Vagina (tissue), 2 donors: ENCODE results near the gene CFAP45. TPM values are rescaled to one million over a fixed set of nuclear protein-coding genes. Genes with fewer than 3 reads are reported as not detected.

Experiments used
- DNase-seq, 2 donors: peaks; one replicate each; pipeline ENCODE4 v3.0.0-alpha.2; 2017; ENCODE audit errors: extremely low spot score in 2 of 2
- H3K27ac ChIP-seq: fragments of 200-600 bp; sonication (generic); one replicate; pipeline ENCODE4 v1.5.1; 2019
- H3K27me3 ChIP-seq: fragments of 200-600 bp; sonication (generic); one replicate; pipeline ENCODE4 v1.5.1; 2019
- H3K36me3 ChIP-seq, 2 donors: fragments of 200-600 bp; sonication (generic); one replicate each; pipeline ENCODE4 v1.5.1; 2017 to 2019
- H3K4me1 ChIP-seq: fragments of 200-600 bp; sonication (generic); one replicate; pipeline ENCODE4 v1.5.1; 2019
- H3K4me3 ChIP-seq, 2 donors: fragments of 200-600 bp; sonication (generic); 1 replicate in 1 of 2; 2 replicates in 1 of 2; pipeline ENCODE4 v1.5.1; 2016 to 2019
- H3K9me3 ChIP-seq: fragments of 200-600 bp; sonication (generic); one replicate; pipeline ENCODE4 v1.5.1; 2019
- CTCF ChIP-seq, 3 experiments: fragments of 450-650 bp in 2 of 3; fragments of 200-600 bp in 1 of 3; sonication (generic) in 1 of 3; IDR thresholded peaks; one replicate each; pipeline ENCODE4 v1.5.1; 2017 to 2019; ENCODE audit warnings: antibody characterized with exemption in 3 of 3, mild to moderate bottlenecking in 2 of 3, moderate library complexity in 2 of 3
- POLR2A ChIP-seq, 2 donors: fragments of 450-650 bp; IDR thresholded peaks; one replicate each; pipeline ENCODE4 v1.6.1; 2017; ENCODE audit warnings: antibody characterized with exemption in 2 of 2, mild to moderate bottlenecking in 2 of 2, moderate library complexity in 2 of 2
- POLR2AphosphoS5 ChIP-seq, 2 donors: sonication (generic); formaldehyde crosslinking; IDR thresholded peaks; one replicate each; pipeline ENCODE4 v1.9.0; 2017; ENCODE audit warnings: antibody characterized with exemption in 2 of 2, mild to moderate bottlenecking in 2 of 2, low read depth in 1 of 2; ENCODE audit not compliant: insufficient read depth in 1 of 2
- intact Hi-C: fragments of 100-400 bp; cut with DNase I; formaldehyde crosslinking; loops from one replicate; pipeline ENCODE4 v1.15.1; 2023
- total RNA-seq: library from RNA; depleted of rRNA; stranded (reverse); fragments of >200 nt; gene quantifications from one replicate; pipeline ENCODE4 v1.2.3, GENCODE V29; 2016

Gene CFAP45
- total RNA-seq, 1 donor from 2014 or later = not detected

GRCh38 chr1:159925719-159926078 is 25.7 kb upstream of the CFAP45 start:
- Histone ChIP-seq H3K4me1 (peaks cover 46% of the 10 kb centered on the region), H3K36me3 (no peaks in the 10 kb centered on the region), H3K27ac (peak overlapping the region; percentile 96), H3K9me3 (no peaks in the 10 kb centered on the region), H3K27me3 (no peaks in the 10 kb centered on the region), H3K4me3 (peak overlapping the region; percentile 78 to 96)
- DNase-seq = no peak
- intact Hi-C loops = loop anchor here (5.0 to 10.0 kb wide), 2 partner anchors 68 to 169 kb away; partner anchors contain the start of gene IGSF8
- TF ChIP-seq POLR2A (IDR thresholded peaks at IDR 0.05) (no peak), CTCF (IDR thresholded peaks at IDR 0.05) (no peak), POLR2AphosphoS5 (IDR thresholded peaks at IDR 0.05; ENCODE audit: insufficient read depth in 1 of 2, low read depth in 1 of 2) (no peak)

- DNase-seq = peak in 1 of 2 donors; percentile 97
- Histone ChIP-seq H3K4me3 (peak within 1 kb of the TSS; percentile 78 to 96), H3K27me3 (no peaks in the 10 kb centered on the region), H3K9me3 (no peaks in the 10 kb centered on the region), H3K4me1 (peaks cover 52% of the 10 kb centered on the region), H3K27ac (peak within 1 kb of the TSS; percentile 96), H3K36me3 (peaks cover 0 to 4% of the 10 kb centered on the region in 2 donors)
- intact Hi-C loops = loop anchor here (5.0 to 10.0 kb wide), 2 partner anchors 68 to 170 kb away; partner anchors contain the start of gene IGSF8
- TF ChIP-seq POLR2A (IDR thresholded peaks at IDR 0.05) (peak in 1 of 2 donors; percentile 92), CTCF (IDR thresholded peaks at IDR 0.05) (no peak), POLR2AphosphoS5 (IDR thresholded peaks at IDR 0.05; ENCODE audit: insufficient read depth in 1 of 2, low read depth in 1 of 2) (peak; percentile 71 to 99)
Measured at GRCh38 chr1:159924791-159925718, 25.1 kb upstream of the CFAP45 start, which contains the start of gene TAGLN2. Gene TAGLN2, minus strand, starts transcription at chr1:159925507. Its CDS starts 4,998 bp downstream, at chr1:159920509.

- Histone ChIP-seq H3K9me3 (no peaks in the 10 kb centered on the region), H3K4me3 (peak overlapping the region; percentile 78 to 96), H3K27ac (peak overlapping the region; percentile 96), H3K4me1 (peaks cover 60% of the 10 kb centered on the region), H3K36me3 (peaks cover 0 to 13% of the 10 kb centered on the region in 2 donors), H3K27me3 (no peaks in the 10 kb centered on the region)
- DNase-seq = peak in 1 of 2 donors; percentile 95
- intact Hi-C loops = loop anchor here (10.0 kb wide), 1 partner anchor 171 kb away; the partner anchor contains the start of gene IGSF8
- TF ChIP-seq CTCF (IDR thresholded peaks at IDR 0.05) (no peak), POLR2AphosphoS5 (IDR thresholded peaks at IDR 0.05; ENCODE audit: insufficient read depth in 1 of 2, low read depth in 1 of 2) (peak; percentile 21 to 90), POLR2A (IDR thresholded peaks at IDR 0.05) (peak in 1 of 2 donors; percentile 79)
Measured at GRCh38 chr1:159924025-159924790, 24.2 kb upstream of the CFAP45 start.

GRCh38 chr1:159923203-159924024 is 23.4 kb upstream of the CFAP45 start:
- no peaks in the 10 kb centered on the region for H3K9me3 ChIP-seq
- peaks cover 68% of the 10 kb centered on the region for H3K4me1 ChIP-seq
- H3K4me3 ChIP-seq = peak overlapping the region; percentile 78 to 96
- TF ChIP-seq POLR2AphosphoS5 (IDR thresholded peaks at IDR 0.05; ENCODE audit: insufficient read depth in 1 of 2, low read depth in 1 of 2) = peak; percentile 75 to 79
- no peak for TF ChIP-seq POLR2A (IDR thresholded peaks at IDR 0.05)
- no peak for TF ChIP-seq CTCF (IDR thresholded peaks at IDR 0.05)
- peak overlapping the region; percentile 96 for H3K27ac ChIP-seq
- peaks cover 0 to 20% of the 10 kb centered on the region in 2 donors for H3K36me3 ChIP-seq
- intact Hi-C loops = loop anchor here (10.0 kb wide), 1 partner anchor 171 kb away; the partner anchor contains the start of gene IGSF8
- peak in 1 of 2 donors; percentile 93 for DNase-seq
- H3K27me3 ChIP-seq = no peaks in the 10 kb centered on the region
